IMR-90 (cell line): ENCODE data around the gene TRAPPC3L. TPM values are rescaled to one million over a fixed set of nuclear protein-coding genes. Genes with fewer than 3 reads are reported as not detected.

ENCODE experiments used
- ATAC-seq: fragments of 200-7000 bp; cut with Tn5 transposase; 2 replicates; pipeline ENCODE4 v1.9.1; 2020; ENCODE audit warnings: low read depth, mild to moderate bottlenecking, moderate library complexity
- BruUV-seq: library from RNA; stranded (reverse); fragments of 400-500 nt; replicated peaks from 2 replicates; lab custom pipeline; 2021; lab: Mats Ljungman, UMichigan
- CTCF ChIA-PET: fragments of 300-600 bp; formaldehyde crosslinking; extraction: SDS; loops from one replicate; lab custom pipeline; 2021; ENCODE audit warnings: antibody characterized with exemption; lab: Yijun Ruan, JAX
- POLR2A ChIA-PET: fragments of 300-600 bp; sonication (Branson Sonifier 250); formaldehyde crosslinking; loops from one replicate; lab custom pipeline; 2022; ENCODE audit warnings: antibody characterized with exemption; ENCODE audit not compliant: unreplicated experiment; lab: Charles Lee
- DNase-seq: peaks from one replicate; pipeline ENCODE4 v3.0.0; 2013
- H2AFZ ChIP-seq: replicated peaks from 2 replicates; pipeline ENCODE3; 2013; ENCODE audit warnings: low read length, mild to moderate bottlenecking; ENCODE audit not compliant: poor library complexity
- H2AK5ac ChIP-seq: 2 replicates; pipeline ENCODE4 v1.6.1; 2013; ENCODE audit warnings: low read depth, low read length, inconsistent platforms
- H2AK9ac ChIP-seq: replicated peaks from 2 replicates; pipeline ENCODE3; 2013; ENCODE audit warnings: mild to moderate bottlenecking, low read depth, low read length, moderate library complexity; ENCODE audit not compliant: poor library complexity
- H2BK120ac ChIP-seq: 2 replicates; pipeline ENCODE4 v1.6.1; 2013; ENCODE audit warnings: low read depth, low read length, inconsistent platforms
- H2BK15ac ChIP-seq: 3 replicates; pipeline ENCODE4 v1.6.1; 2013; ENCODE audit warnings: low read depth, low read length, inconsistent platforms
- H2BK20ac ChIP-seq: 2 replicates; pipeline ENCODE4 v1.6.1; 2013; ENCODE audit warnings: low read depth, mild to moderate bottlenecking, inconsistent platforms, low read length, moderate library complexity
- H2BK5ac ChIP-seq: 2 replicates; pipeline ENCODE4 v1.6.1; 2013; ENCODE audit warnings: mild to moderate bottlenecking, low read depth, low read length, inconsistent platforms; ENCODE audit not compliant: poor library complexity, severe bottlenecking
- H3K14ac ChIP-seq: replicated peaks from 2 replicates; pipeline ENCODE4 v1.6.1; 2013; ENCODE audit warnings: low read depth, low read length, inconsistent platforms
- H3K18ac ChIP-seq: 2 replicates; pipeline ENCODE4 v1.6.1; 2013; ENCODE audit warnings: low read depth, low read length, control low read depth
- H3K23ac ChIP-seq: 2 replicates; pipeline ENCODE4 v1.6.1; 2013; ENCODE audit warnings: low read depth, low read length, inconsistent platforms
- H3K27ac ChIP-seq: 2 replicates; pipeline ENCODE4 v1.5.1; 2013; ENCODE audit warnings: mild to moderate bottlenecking, control low read depth, low read length; ENCODE audit not compliant: insufficient read depth
- H3K27me3 ChIP-seq: 2 replicates; pipeline ENCODE4 v1.6.1; 2013; ENCODE audit warnings: low read length; ENCODE audit not compliant: control insufficient read depth, insufficient read depth
- H3K36me3 ChIP-seq: 2 replicates; pipeline ENCODE4 v1.6.1; 2013; ENCODE audit warnings: low read length, mixed read lengths; ENCODE audit not compliant: control insufficient read depth, insufficient read depth
- H3K4ac ChIP-seq: 2 replicates; pipeline ENCODE4 v1.6.1; 2013; ENCODE audit warnings: low read depth, low read length, inconsistent platforms
- H3K4me1 ChIP-seq: 2 replicates; pipeline ENCODE4 v1.6.1; 2013; ENCODE audit warnings: low read length, mixed read lengths; ENCODE audit not compliant: control insufficient read depth, insufficient read depth
- H3K4me2 ChIP-seq: 2 replicates; pipeline ENCODE4 v1.6.1; 2013; ENCODE audit warnings: low read depth, mild to moderate bottlenecking, control low read depth, low read length, moderate library complexity
- H3K4me3 ChIP-seq: 2 replicates; pipeline ENCODE4 v1.5.1; 2013; ENCODE audit warnings: low read depth, mild to moderate bottlenecking, control low read depth, low read length, moderate library complexity; ENCODE audit not compliant: insufficient read depth
- H3K56ac ChIP-seq: 2 replicates; pipeline ENCODE4 v1.6.1; 2013; ENCODE audit warnings: low read length, inconsistent platforms; ENCODE audit not compliant: insufficient read depth; ENCODE audit errors: extremely low read depth
- H3K79me1 ChIP-seq, 2 experiments: 2 replicates each; pipeline ENCODE4 v1.6.1; 2013; ENCODE audit warnings: low read length in 2 of 2, inconsistent platforms in 1 of 2, low read depth in 1 of 2
- H3K9ac ChIP-seq: 2 replicates; pipeline ENCODE4 v1.6.1; 2013; ENCODE audit warnings: low read depth, low read length, control low read depth
- H3K9me1 ChIP-seq: 2 replicates; pipeline ENCODE4 v1.6.1; 2013; ENCODE audit warnings: low read length, inconsistent platforms; ENCODE audit not compliant: insufficient read depth
- H3K9me3 ChIP-seq: 2 replicates; pipeline ENCODE4 v1.6.1; 2013; ENCODE audit warnings: low read length; ENCODE audit not compliant: control insufficient read depth, insufficient read depth
- H4K20me1 ChIP-seq: 2 replicates; pipeline ENCODE4 v1.6.1; 2013; ENCODE audit warnings: low read length, inconsistent platforms; ENCODE audit not compliant: insufficient read depth
- H4K5ac ChIP-seq: 2 replicates; pipeline ENCODE4 v1.6.1; 2013; ENCODE audit warnings: mild to moderate bottlenecking, low read depth, low read length, control low read depth
- H4K8ac ChIP-seq, 2 experiments: 2 replicates each; pipeline ENCODE4 v1.6.1; 2013; ENCODE audit warnings: low read depth in 2 of 2, low read length in 2 of 2, control low read depth in 1 of 2, inconsistent platforms in 1 of 2
- H4K91ac ChIP-seq: 2 replicates; pipeline ENCODE4 v1.6.1; 2013; ENCODE audit warnings: low read depth, low read length, inconsistent platforms; ENCODE audit not compliant: insufficient read depth
- BHLHE40 ChIP-seq: fragments of 150-350 bp; IDR thresholded peaks from 2 replicates; pipeline ENCODE4 v1.6.1; 2016; ENCODE audit warnings: mild to moderate bottlenecking, low read depth, low read length
- CEBPB ChIP-seq: IDR thresholded peaks from 2 replicates; pipeline ENCODE4 v1.6.1; 2012; ENCODE audit warnings: low read depth, low read length, improper control_type of control experiment
- CHD1 ChIP-seq: IDR thresholded peaks from 2 replicates; pipeline ENCODE4 v1.6.1; 2012; ENCODE audit warnings: low read depth, low read length, improper control_type of control experiment
- FOS ChIP-seq: fragments of 150-350 bp; IDR thresholded peaks from 2 replicates; pipeline ENCODE4 v1.6.1; 2016; ENCODE audit warnings: low read depth, low read length
- MAZ ChIP-seq: IDR thresholded peaks from 2 replicates; pipeline ENCODE4 v1.6.1; 2012; ENCODE audit warnings: low read depth, mild to moderate bottlenecking, low read length, improper control_type of control experiment, moderate library complexity, borderline replicate concordance
- MXI1 ChIP-seq: IDR thresholded peaks from 2 replicates; pipeline ENCODE4 v1.6.1; 2012; ENCODE audit warnings: low read depth, mild to moderate bottlenecking, low read length, moderate library complexity, borderline replicate concordance
- NFE2L2 ChIP-seq: fragments of 150-350 bp; IDR thresholded peaks from 2 replicates; pipeline ENCODE4 v1.6.1; 2016; ENCODE audit warnings: low read depth, mild to moderate bottlenecking, low read length
- SMC3 ChIP-seq: fragments of 150-350 bp; IDR thresholded peaks from 2 replicates; pipeline ENCODE4 v1.6.1; 2016; ENCODE audit warnings: low read depth, mild to moderate bottlenecking, antibody characterized with exemption, low read length, moderate library complexity
- WGBS, 2 experiments: methylation state at CpG; one replicate each; pipeline versions ENCODE4 v1.1.5 to v1.1.7; 2013; ENCODE audit warnings: missing lambda C conversion rate in 2 of 2; ENCODE audit not compliant: insufficient read length in 1 of 2; ENCODE audit errors: extremely low coverage in 2 of 2; 5-methylcytosine and 5-hydroxymethylcytosine counted together
- dilution Hi-C: fragments of 300-500 bp; cut with HindIII; formaldehyde crosslinking; loops from one replicate; pipeline ENCODE4 v1.14.3; 2018; ENCODE audit warnings: low sequenced_read_pairs; ENCODE audit not compliant: unreplicated experiment
- in situ Hi-C: fragments of 300-500 bp; cut with MboI; formaldehyde crosslinking; loops from 3 replicates; pipeline ENCODE4 v1.14.3; 2019; ENCODE audit warnings: low sequenced_read_pairs, inconsistent platforms, mixed read lengths
- intact Hi-C: fragments of 100-400 bp; cut with micrococcal nuclease; formaldehyde crosslinking; loops from 2 replicates; pipeline ENCODE4 v1.10.0; 2022
- polyA plus RNA-seq, 3 experiments: library from polyadenylated mRNA; depleted of rRNA; stranded (reverse); fragments of >200 nt; gene quantifications; 2 replicates each; pipeline ENCODE4 v1.2.3, GENCODE V29; 2012; ENCODE audit warnings: low replicate concordance in 1 of 3
- total RNA-seq: library from RNA; depleted of rRNA; stranded (reverse); fragments of >200 nt; gene quantifications from 2 replicates; pipeline ENCODE4 v1.2.3, GENCODE V29; 2012
- TF ChIP-seq, protein P1 (sequence below): fragments of 150-350 bp; IDR thresholded peaks from 2 replicates; pipeline ENCODE4 v1.6.1; 2016; ENCODE audit warnings: low read depth, mild to moderate bottlenecking, low read length, moderate library complexity, borderline replicate concordance
- TF ChIP-seq, protein P2 (sequence below): fragments of 150-350 bp; IDR thresholded peaks from 2 replicates; pipeline ENCODE4 v1.6.1; 2017; ENCODE audit warnings: mild to moderate bottlenecking, antibody characterized with exemption, low read length, low read depth
- TF ChIP-seq, protein P3 (sequence below): conservative IDR thresholded peaks from 2 replicates; pipeline ENCODE4 v1.5.1; 2012; ENCODE audit warnings: mild to moderate bottlenecking, low read depth, low read length, improper control_type of control experiment

TRAPPC3L gene
- total and polyA plus RNA-seq, 2 of the 4 experiments (the other 2 are of a cell fraction): 0.03 TPM; not detected in 1

DNA sequence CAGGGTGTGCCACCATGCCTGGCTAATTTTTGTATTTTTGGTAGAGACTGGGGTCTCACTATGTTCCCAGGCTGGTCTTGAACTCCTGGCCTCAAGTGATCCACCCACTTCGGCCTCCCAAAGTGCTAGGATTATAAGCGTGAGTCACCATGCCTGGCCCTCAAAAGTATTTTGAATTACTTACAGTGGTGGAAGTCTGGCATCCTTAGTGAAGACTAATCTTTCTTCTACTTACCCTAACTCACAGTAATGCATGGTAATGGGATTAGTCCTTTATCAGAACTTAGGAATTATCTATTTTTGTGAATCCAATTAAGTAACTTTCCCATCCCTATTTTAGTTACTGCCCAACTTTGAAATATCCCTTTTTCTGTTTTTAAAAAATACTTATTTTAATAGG, 29.7 kb upstream of the TRAPPC3L start:
- H3K4ac ChIP-seq: no peak overlapping the region
- no peak overlapping the region for H4K91ac ChIP-seq
- H3K23ac ChIP-seq: no peak overlapping the region
- H2AK5ac ChIP-seq: no peak overlapping the region
- no peak overlapping the region for H2BK15ac ChIP-seq
- H2BK20ac ChIP-seq: no peak overlapping the region
- no peak overlapping the region for H4K8ac ChIP-seq
- no peaks in the 10 kb centered on the region for H3K4me1 ChIP-seq
- no peaks in the 10 kb centered on the region for H3K27me3 ChIP-seq
- ChIA-PET POLR2A (no interaction called here), CTCF (no interaction called here)
- BruUV-seq: no TSS peak
- no peak overlapping the region for H3K4me3 ChIP-seq
- H3K79me1 ChIP-seq: peaks cover 12 to 51% of the 10 kb centered on the region in 2 experiments; a peak in 3 of 4 replicates
- TF ChIP-seq FOS: no peak
- TF ChIP-seq, protein P1, sequence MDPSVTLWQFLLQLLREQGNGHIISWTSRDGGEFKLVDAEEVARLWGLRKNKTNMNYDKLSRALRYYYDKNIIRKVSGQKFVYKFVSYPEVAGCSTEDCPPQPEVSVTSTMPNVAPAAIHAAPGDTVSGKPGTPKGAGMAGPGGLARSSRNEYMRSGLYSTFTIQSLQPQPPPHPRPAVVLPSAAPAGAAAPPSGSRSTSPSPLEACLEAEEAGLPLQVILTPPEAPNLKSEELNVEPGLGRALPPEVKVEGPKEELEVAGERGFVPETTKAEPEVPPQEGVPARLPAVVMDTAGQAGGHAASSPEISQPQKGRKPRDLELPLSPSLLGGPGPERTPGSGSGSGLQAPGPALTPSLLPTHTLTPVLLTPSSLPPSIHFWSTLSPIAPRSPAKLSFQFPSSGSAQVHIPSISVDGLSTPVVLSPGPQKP: no peak
- TF ChIP-seq SMC3: no peak
- no peak for TF ChIP-seq BHLHE40
- TF ChIP-seq MXI1: no peak
- no peak for TF ChIP-seq CHD1
- TF ChIP-seq MAZ: no peak
- TF ChIP-seq CEBPB: no peak
- TF ChIP-seq NFE2L2: no peak
- TF ChIP-seq, protein P2, sequence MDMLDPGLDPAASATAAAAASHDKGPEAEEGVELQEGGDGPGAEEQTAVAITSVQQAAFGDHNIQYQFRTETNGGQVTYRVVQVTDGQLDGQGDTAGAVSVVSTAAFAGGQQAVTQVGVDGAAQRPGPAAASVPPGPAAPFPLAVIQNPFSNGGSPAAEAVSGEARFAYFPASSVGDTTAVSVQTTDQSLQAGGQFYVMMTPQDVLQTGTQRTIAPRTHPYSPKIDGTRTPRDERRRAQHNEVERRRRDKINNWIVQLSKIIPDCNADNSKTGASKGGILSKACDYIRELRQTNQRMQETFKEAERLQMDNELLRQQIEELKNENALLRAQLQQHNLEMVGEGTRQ: no peak
- TF ChIP-seq, protein P3, sequence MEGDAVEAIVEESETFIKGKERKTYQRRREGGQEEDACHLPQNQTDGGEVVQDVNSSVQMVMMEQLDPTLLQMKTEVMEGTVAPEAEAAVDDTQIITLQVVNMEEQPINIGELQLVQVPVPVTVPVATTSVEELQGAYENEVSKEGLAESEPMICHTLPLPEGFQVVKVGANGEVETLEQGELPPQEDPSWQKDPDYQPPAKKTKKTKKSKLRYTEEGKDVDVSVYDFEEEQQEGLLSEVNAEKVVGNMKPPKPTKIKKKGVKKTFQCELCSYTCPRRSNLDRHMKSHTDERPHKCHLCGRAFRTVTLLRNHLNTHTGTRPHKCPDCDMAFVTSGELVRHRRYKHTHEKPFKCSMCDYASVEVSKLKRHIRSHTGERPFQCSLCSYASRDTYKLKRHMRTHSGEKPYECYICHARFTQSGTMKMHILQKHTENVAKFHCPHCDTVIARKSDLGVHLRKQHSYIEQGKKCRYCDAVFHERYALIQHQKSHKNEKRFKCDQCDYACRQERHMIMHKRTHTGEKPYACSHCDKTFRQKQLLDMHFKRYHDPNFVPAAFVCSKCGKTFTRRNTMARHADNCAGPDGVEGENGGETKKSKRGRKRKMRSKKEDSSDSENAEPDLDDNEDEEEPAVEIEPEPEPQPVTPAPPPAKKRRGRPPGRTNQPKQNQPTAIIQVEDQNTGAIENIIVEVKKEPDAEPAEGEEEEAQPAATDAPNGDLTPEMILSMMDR: no peak
- no peak overlapping the region for H2BK120ac ChIP-seq
- no peak overlapping the region for H2AFZ ChIP-seq
- WGBS, 2 experiments: no CpG with 5 or more reads among the region's 2 CpGs
- ATAC-seq: no peak
- H2AK9ac ChIP-seq: no peak overlapping the region
- H3K18ac ChIP-seq: no peak overlapping the region
- H3K56ac ChIP-seq: no peak overlapping the region
- H3K9ac ChIP-seq: no peak overlapping the region
- in situ Hi-C loops: no loop called here
- dilution Hi-C loops: no loop called here
- no peaks in the 10 kb centered on the region for H3K9me1 ChIP-seq
- intact Hi-C loops: no loop called here
- H3K27ac ChIP-seq: no peak overlapping the region
- H4K5ac ChIP-seq: no peak overlapping the region
- H3K9me3 ChIP-seq: no peaks in the 10 kb centered on the region
- no peaks in the 10 kb centered on the region for H3K36me3 ChIP-seq
- no peak overlapping the region for H3K14ac ChIP-seq
- peaks cover 3% of the 10 kb centered on the region; the same call in 1 of the 2 replicates for H4K20me1 ChIP-seq
- H3K4me2 ChIP-seq: no peak overlapping the region
- no peak overlapping the region for H2BK5ac ChIP-seq
- DNase-seq: no peak
